HG02623 (cell line): ENCODE measurements around the gene CORO6.

Experiments
- ATAC-seq: cut with Tn5 transposase; IDR thresholded peaks from one replicate; pipeline ENCODE4 v1.9.1; 2021; ENCODE audit warnings: moderate library complexity; ENCODE audit not compliant: unreplicated experiment

Gene CORO6

GRCh38 chr17:29567304-29567553 is 55.5 kb downstream of the CORO6 start:
- no peak for ATAC-seq

- no peak for ATAC-seq
Observed at GRCh38 chr17:29566473-29567303, 56.0 kb downstream of the CORO6 start, which contains the start of gene ABHD15. Gene ABHD15, minus strand, starts transcription at chr17:29567037. Its CDS starts 71 bp downstream, at chr17:29566966.

GRCh38 chr17:29565643-29566472 is 56.9 kb downstream of the CORO6 start:
- ATAC-seq: no peak
